Liver (tissue), 9 donors: ENCODE results near the gene TMEM272. TPM values are rescaled to one million over a fixed set of nuclear protein-coding genes. Genes with fewer than 3 reads are reported as not detected.

Source experiments
- DNase-seq: peaks from one replicate; pipeline ENCODE4 v3.0.0-alpha.2; 2017; ENCODE audit warnings: low spot score
- H3K27ac ChIP-seq, 2 donors: one replicate each; pipeline ENCODE4 v1.7.0; 2013; ENCODE audit warnings: inconsistent platforms in 2 of 2, low read length in 2 of 2, control low read depth in 1 of 2, low read depth in 1 of 2, mild to moderate bottlenecking in 1 of 2
- H3K27me3 ChIP-seq, 4 donors: one replicate each; pipeline versions ENCODE4 v1.6.1 to v1.7.0; 2013; ENCODE audit warnings: low read length in 3 of 4, inconsistent platforms in 1 of 4, mild to moderate bottlenecking in 1 of 4, moderate library complexity in 1 of 4; ENCODE audit not compliant: control insufficient read depth in 4 of 4, insufficient read depth in 4 of 4
- H3K36me3 ChIP-seq, 4 donors: one replicate each; pipeline versions ENCODE4 v1.6.1 to v1.7.0; 2013; ENCODE audit warnings: low read length in 3 of 4, mild to moderate bottlenecking in 3 of 4, low read depth in 1 of 4, moderate library complexity in 1 of 4; ENCODE audit not compliant: control insufficient read depth in 4 of 4, insufficient read depth in 3 of 4
- H3K4me1 ChIP-seq, 4 donors: one replicate each; pipeline versions ENCODE4 v1.6.1 to v1.7.0; 2013; ENCODE audit warnings: low read length in 3 of 4, mild to moderate bottlenecking in 3 of 4, moderate library complexity in 1 of 4; ENCODE audit not compliant: control insufficient read depth in 4 of 4, insufficient read depth in 4 of 4
- H3K4me3 ChIP-seq, 3 donors: one replicate each; pipeline versions ENCODE4 v1.6.1 to v1.7.0; 2013; ENCODE audit warnings: low read length in 3 of 3, control low read depth in 1 of 3, low read depth in 1 of 3, mild to moderate bottlenecking in 1 of 3
- H3K9ac ChIP-seq, 2 donors: one replicate each; pipeline ENCODE4 v1.7.0; 2013; ENCODE audit warnings: low read length in 2 of 2, mild to moderate bottlenecking in 2 of 2, moderate library complexity in 2 of 2, control low read depth in 1 of 2, low read depth in 1 of 2
- H3K9me3 ChIP-seq, 4 donors: one replicate each; pipeline versions ENCODE4 v1.6.1 to v1.7.0; 2013; ENCODE audit warnings: low read length in 3 of 4; ENCODE audit not compliant: control insufficient read depth in 4 of 4
- ATF3 ChIP-seq: IDR thresholded peaks from 2 replicates; pipeline ENCODE4 v1.6.1; 2016; ENCODE audit warnings: antibody characterized with exemption
- CTCF ChIP-seq: fragments of 150-350 bp; IDR thresholded peaks from 2 replicates; pipeline ENCODE4 v1.5.1; 2017; ENCODE audit warnings: improper control_type of control experiment, low read depth, low read length; ENCODE audit not compliant: missing input control
- EGR1 ChIP-seq, 2 donors: IDR thresholded peaks; 2 replicates each; pipeline ENCODE4 v1.6.1; 2016 to 2018; ENCODE audit warnings: antibody characterized with exemption in 2 of 2, low read depth in 2 of 2
- FOXA1 ChIP-seq: IDR thresholded peaks from 2 replicates; pipeline ENCODE4 v1.6.1; 2016; ENCODE audit warnings: antibody characterized with exemption
- FOXA2 ChIP-seq: IDR thresholded peaks from 2 replicates; pipeline ENCODE4 v1.6.1; 2016; ENCODE audit warnings: antibody characterized with exemption
- GABPA ChIP-seq, 2 donors: IDR thresholded peaks in 1 of 2; conservative IDR thresholded peaks in 1 of 2; 2 replicates each; pipeline ENCODE4 v1.6.1; 2016; ENCODE audit warnings: antibody characterized with exemption in 2 of 2, mild to moderate bottlenecking in 1 of 2, moderate library complexity in 1 of 2
- HNF4A ChIP-seq, 2 donors: conservative IDR thresholded peaks; 2 replicates each; pipeline ENCODE4 v1.6.1; 2016; ENCODE audit warnings: antibody characterized with exemption in 2 of 2, mild to moderate bottlenecking in 2 of 2
- HNF4G ChIP-seq: IDR thresholded peaks from 2 replicates; pipeline ENCODE4 v1.6.1; 2016; ENCODE audit warnings: antibody characterized with exemption
- JUND ChIP-seq, 2 donors: IDR thresholded peaks; 2 replicates each; pipeline ENCODE4 v1.6.1; 2016; ENCODE audit warnings: antibody characterized with exemption in 2 of 2
- MAX ChIP-seq: IDR thresholded peaks from 2 replicates; pipeline ENCODE4 v1.6.1; 2016; ENCODE audit warnings: antibody characterized with exemption
- NR2F2 ChIP-seq: IDR thresholded peaks from 2 replicates; pipeline ENCODE4 v1.6.1; 2016; ENCODE audit warnings: antibody characterized with exemption
- RAD21 ChIP-seq, 2 donors: IDR thresholded peaks; 2 replicates each; pipeline ENCODE4 v1.6.1; 2016; ENCODE audit warnings: antibody characterized with exemption in 2 of 2, mild to moderate bottlenecking in 2 of 2
- REST ChIP-seq: IDR thresholded peaks from 2 replicates; pipeline ENCODE4 v1.6.1; 2016; ENCODE audit warnings: antibody characterized with exemption, mild to moderate bottlenecking
- RXRA ChIP-seq, 2 donors: IDR thresholded peaks; 2 replicates each; pipeline ENCODE4 v1.6.1; 2017 to 2018; ENCODE audit warnings: antibody characterized with exemption in 2 of 2, mild to moderate bottlenecking in 1 of 2
- SP1 ChIP-seq: IDR thresholded peaks from 2 replicates; pipeline ENCODE4 v1.6.1; 2018; ENCODE audit warnings: antibody characterized with exemption, mild to moderate bottlenecking
- TAF1 ChIP-seq: conservative IDR thresholded peaks from 2 replicates; pipeline ENCODE4 v1.6.1; 2016; ENCODE audit warnings: antibody characterized with exemption, mild to moderate bottlenecking
- YY1 ChIP-seq: IDR thresholded peaks from 2 replicates; pipeline ENCODE4 v1.6.1; 2016; ENCODE audit warnings: antibody characterized with exemption, mild to moderate bottlenecking
- ZBTB33 ChIP-seq: IDR thresholded peaks from 2 replicates; pipeline ENCODE4 v1.6.1; 2016; ENCODE audit warnings: antibody characterized with exemption
- WGBS: extraction: QIAGEN DNeasy Blood & Tissue Kit; methylation state at CpG from one replicate; pipeline ENCODE4 v1.1.7; 2013; 5-methylcytosine and 5-hydroxymethylcytosine counted together
- polyA plus RNA-seq, 2 donors: library from polyadenylated mRNA; stranded (reverse) in 1 of 2; unstranded in 1 of 2; fragments of 200-250 nt in 1 of 2; fragments of >200 nt in 1 of 2; fragmentation: Nextera tagmentation in 1 of 2; extraction: Ambion mirVana in 1 of 2; gene quantifications; one replicate each; pipeline versions ENCODE4 v1.2.1 to v1.2.3, GENCODE V29; 2013 to 2015
- total RNA-seq, 2 donors: library from RNA; depleted of rRNA; stranded (reverse); fragments of >200 nt; gene quantifications; one replicate each; pipeline ENCODE4 v1.2.3, GENCODE V29; 2014
- donor health status: healthy.
- donor health status: healthy.
- donor health status: healthy.
- donor health status: healthy.
- donor health status: healthy.

The TMEM272 gene
- total and polyA plus RNA-seq, 4 donors = 0.02 to 0.42 (median 0.10) TPM

GRCh38 chr13:51828730-51829567 is 16.0 kb downstream of the TMEM272 start:
- no peak overlapping the region for H3K9ac ChIP-seq
- DNase-seq = no peak

More at GRCh38 chr13:51828730-51829567, 16.0 kb downstream of the TMEM272 start:
- H3K36me3 ChIP-seq = no peaks in the 10 kb centered on the region
- no peak overlapping the region for H3K27ac ChIP-seq
- H3K9me3 ChIP-seq = no peaks in the 10 kb centered on the region
- H3K4me1 ChIP-seq = no peaks in the 10 kb centered on the region
- H3K4me3 ChIP-seq = no peak overlapping the region
- H3K27me3 ChIP-seq = no peaks in the 10 kb centered on the region
- TF ChIP-seq TAF1 (no peak), EGR1 (IDR thresholded peaks at IDR 0.05; ENCODE audit: low read depth in 2 of 2) (no peak), RXRA (IDR thresholded peaks at IDR 0.05) (no peak), ZBTB33 (no peak), NR2F2 (no peak), YY1 (no peak), MAX (no peak), REST (no peak), JUND (IDR thresholded peaks at IDR 0.05) (no peak), HNF4A (conservative IDR thresholded peaks at IDR 0.05) (no peak), CTCF (no peak), FOXA1 (no peak), ATF3 (no peak), HNF4G (no peak), RAD21 (IDR thresholded peaks at IDR 0.05) (no peak), FOXA2 (no peak), SP1 (no peak), GABPA (IDR thresholded peaks at IDR 0.05 in 1 of 2, conservative IDR thresholded peaks at IDR 0.05 in 1 of 2) (no peak)
- 94% methylated on average over 8 of the region's 8 CpGs for WGBS
